NCI-H748 treated with DMSO at 0.1 percent for 48 hours (cell line): ENCODE results near the gene ZDHHC22.
"Not testable (repeated sequence)": the region's sequence is repeated elsewhere in the genome, so short reads cannot be mapped to it uniquely, and the experiment has no call there.

Experiments
- DNase-seq: peaks from one replicate; lab custom pipeline; 2025; lab: John Stamatoyannopoulos, UW

The ZDHHC22 gene, protein sequence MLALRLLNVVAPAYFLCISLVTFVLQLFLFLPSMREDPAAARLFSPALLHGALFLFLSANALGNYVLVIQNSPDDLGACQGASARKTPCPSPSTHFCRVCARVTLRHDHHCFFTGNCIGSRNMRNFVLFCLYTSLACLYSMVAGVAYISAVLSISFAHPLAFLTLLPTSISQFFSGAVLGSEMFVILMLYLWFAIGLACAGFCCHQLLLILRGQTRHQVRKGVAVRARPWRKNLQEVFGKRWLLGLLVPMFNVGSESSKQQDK

GRCh38 chr14:77141214-77142004 is at the start of gene ZDHHC22:
Gene ZDHHC22 (minus strand): TSS chr14:77141791. CDS start chr14:77139738, 2,053 bp downstream.
- DNase-seq, result peak; percentile 35

DNA sequence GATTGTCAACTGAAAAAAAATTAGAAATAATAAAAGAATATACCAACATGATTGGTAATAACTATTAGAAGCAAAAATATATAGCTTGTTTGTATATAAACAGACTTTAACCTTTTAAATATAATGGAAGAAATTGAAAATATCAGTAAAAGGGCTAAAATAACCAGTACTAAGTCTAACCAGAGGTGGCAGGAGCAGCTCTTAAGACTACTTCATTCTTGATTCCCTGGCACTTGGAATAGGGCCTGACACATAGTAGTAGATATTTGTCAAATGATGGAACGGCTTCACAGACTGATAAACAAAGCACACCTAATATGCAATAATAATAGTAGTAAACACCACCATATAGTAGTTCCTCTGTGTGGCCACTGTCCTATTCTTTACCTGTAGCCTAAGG is 49.4 kb upstream of the ZDHHC22 start:
- no peak for DNase-seq

- DNase-seq, result no peak
These were observed 47.9 kb upstream of the ZDHHC22 start for GRCh38 chr14:77189479-77189878.

GRCh38 chr14:77187649-77188012 is 46.0 kb upstream of the ZDHHC22 start:
- no peak for DNase-seq

- DNase-seq, result no peak
These were observed 45.5 kb upstream of the ZDHHC22 start for GRCh38 chr14:77186911-77187648.

DNA sequence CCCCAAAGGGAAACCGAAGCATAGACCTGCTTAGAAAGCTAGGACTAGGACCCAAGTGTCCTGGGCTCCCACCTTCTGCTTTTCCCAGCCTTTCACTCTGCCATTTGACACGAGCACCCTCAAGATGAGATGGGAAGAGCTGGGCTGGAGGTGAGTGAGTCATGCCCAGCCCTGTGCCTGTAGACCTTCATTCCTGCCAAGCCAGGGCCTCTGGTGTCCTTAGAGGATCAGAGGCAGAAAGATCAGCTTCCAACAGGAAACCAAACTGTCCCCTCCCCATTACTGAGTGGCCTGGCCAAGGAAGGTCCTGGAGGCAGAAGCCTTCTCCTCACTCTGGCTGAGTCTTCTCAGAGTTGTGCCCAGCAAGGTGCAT is 43.5 kb upstream of the ZDHHC22 start:
- DNase-seq, result no peak

DNA sequence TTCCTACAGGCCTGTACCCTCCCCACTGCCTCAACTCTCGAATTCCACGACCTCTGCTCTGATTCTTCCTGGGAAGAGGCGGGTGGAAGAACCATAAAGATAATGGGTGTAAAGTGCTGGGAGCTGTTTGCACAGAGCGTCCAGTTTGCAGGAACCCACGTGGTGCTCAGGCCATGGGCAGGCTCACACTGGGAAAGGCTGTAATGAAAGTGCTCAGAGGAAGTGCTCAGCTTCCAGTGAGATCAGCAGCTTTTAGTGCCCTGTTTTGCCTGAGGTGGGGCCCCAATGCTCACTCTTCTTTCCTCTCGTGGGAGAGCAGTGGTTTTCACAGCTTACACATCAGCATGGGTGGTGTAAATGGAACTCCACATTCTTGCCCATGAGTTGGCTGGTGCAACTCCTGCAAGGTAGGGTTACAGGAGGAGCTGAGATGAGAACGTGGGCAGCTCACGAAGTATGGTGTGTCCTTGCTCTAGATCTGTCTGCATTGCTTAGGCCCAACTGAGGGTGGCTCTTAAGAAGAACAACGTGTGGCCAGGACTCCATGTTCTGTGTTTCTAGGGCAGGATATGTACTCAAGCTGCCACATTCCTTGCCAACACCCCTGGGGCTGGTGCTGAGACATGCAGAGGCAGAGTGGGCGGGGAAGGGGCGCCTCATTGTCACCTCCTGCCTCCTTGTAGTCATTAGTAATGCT is 43.0 kb upstream of the ZDHHC22 start:
- no peak for DNase-seq

DNA sequence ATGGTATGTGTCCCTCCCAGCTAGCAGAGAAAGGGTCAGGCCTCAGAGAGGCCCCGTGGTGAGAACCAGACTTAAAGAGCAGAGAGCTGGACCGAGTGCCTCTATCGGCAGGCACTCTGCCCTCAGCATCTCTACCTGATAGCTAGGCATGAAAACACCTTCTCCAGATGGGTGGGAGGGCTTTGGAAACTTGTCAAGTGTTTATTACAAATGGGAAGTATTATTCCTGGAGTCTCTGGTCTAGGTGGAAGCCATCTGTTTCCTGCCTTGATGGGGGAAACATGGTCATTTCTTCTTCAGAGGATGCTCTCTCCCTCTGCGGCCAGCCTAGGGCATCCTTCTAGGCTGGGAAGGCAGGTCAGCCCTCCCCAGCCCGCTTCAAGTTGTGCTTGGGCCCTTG is 42.3 kb upstream of the ZDHHC22 start:
- no peak for DNase-seq

DNA sequence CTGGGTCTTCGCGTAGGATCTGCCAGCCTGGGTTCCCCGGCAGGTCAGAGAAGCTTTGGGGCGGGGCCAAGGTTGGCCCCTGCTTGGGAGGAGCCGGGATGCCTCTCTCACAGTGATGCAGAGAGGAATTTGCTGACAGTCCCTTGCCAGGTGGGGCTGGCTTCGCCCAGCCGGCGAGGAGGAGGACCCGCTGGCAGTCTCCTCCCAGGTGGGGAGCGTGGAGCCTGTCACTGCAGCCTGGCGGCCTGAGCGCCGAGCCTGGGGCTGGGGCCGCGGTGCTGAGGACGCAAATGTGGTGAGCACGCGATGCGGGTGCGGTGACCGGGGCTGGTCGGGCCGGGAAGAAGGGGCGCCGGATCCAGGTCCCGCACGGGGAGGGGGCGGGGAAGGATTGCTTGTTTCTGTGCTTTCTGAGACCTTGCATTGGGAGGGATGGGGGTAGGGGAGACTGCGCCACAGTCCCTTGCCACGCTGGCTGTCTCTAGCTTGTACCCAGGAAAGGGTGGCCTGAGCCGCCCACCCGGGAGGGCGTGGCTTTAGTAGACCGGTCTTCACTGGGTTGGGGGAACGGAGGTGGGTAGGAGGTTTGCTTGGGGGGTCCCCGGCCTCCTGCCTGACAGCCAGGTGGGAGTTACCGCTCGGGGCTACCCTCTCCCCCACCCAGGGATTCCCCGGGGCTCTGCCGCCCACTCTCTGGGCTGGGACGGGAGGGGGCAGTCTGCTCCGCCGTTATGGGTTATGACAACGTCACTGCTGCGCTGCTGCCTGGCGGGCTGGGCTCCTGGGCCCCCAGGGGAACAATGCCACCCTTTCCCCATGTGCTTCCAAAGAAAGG is 40.2 kb upstream of the ZDHHC22 start, which contains the start of gene TMEM63C:
TSS of gene TMEM63C (plus strand) at position 196 of the 835 bp plus-strand sequence. CDS start 37,016 bp downstream, outside the sequence.
- peak; percentile 86 for DNase-seq

GRCh38 chr14:77180726-77181602 is 39.4 kb upstream of the ZDHHC22 start:
- no peak for DNase-seq

DNA sequence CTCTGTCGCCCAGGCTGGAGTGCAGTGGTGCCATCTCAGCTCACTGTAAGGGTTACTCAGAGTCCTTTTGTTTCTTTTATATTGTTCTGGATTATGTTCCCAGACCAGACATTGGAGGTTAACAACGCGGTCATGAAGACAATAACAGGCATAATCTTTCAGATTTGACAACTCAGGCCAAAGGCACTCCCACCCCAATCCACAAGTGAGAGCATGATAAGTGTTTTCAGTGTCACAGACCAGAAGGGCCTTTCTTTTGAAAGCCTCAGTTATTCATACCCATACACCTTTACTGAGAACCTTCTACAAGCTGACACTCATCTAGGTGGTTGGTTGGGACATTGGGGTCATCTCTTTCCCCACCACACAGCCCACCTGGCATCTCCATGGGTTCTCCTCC is 37.1 kb upstream of the ZDHHC22 start:
- no peak for DNase-seq

DNA sequence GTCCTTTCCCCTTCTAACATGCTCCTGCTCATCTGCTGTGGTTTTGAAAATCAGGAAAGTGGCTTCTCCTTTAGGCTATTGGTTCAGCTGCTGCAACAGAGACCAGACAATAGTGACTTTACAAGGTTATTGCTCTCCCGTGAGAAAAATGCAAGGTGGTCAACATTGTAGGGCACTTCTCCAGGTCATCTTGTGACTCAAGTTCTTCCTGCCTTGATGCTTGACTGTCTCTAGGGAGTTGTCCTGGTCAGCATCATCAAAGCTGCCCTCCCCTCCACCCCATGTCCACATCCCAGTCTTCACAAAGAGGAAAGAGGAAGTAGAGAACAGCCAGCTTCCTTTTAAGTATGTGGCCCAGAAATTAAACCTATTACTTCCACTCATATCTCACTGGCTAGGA is 36.1 kb upstream of the ZDHHC22 start:
- no peak for DNase-seq

GRCh38 chr14:77175843-77176242 is 34.3 kb upstream of the ZDHHC22 start:
- no peak for DNase-seq

DNA sequence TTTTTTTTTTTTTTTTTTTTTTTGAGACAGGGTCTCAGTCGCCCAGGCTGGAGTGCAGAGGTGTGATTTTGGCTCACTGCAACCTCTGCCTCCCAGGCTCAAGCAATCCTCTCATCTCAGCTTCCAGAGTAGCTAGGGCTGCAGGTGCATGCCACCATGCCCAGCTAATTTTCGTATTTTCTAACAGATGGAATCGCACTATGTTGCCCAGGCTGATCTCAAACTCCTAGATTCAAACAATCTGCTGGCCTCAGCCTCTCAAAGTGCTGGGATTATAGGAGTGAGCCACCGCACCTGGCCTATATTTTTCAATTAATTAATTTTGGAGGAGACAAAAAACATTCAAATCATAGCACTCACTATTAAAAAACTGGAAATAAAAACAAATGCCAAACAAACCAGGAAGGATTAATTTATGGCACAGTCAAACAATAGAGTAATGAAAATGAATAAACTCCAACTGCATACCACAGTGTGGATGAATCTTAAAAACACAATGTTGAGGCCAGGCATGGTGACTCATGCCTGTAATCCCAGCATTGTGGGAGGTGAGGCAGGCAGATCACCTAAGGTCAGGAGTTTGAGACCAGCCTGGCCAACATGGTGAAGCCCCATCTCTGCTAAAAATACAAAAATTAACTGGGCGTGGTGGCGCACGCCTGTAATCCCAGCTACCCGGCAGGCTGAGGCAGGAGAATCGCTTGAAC is 32.5 kb upstream of the ZDHHC22 start:
- not testable (repeated sequence) for DNase-seq

- DNase-seq, result no peak
These were observed 31.3 kb upstream of the ZDHHC22 start for GRCh38 chr14:77172916-77173315.

- DNase-seq, result no peak
These were observed 28.5 kb upstream of the ZDHHC22 start for GRCh38 chr14:77170045-77170444.

- DNase-seq, result no peak
These were observed 19.4 kb upstream of the ZDHHC22 start for GRCh38 chr14:77161011-77161410.

- no peak for DNase-seq
These were observed 17.3 kb upstream of the ZDHHC22 start for GRCh38 chr14:77158882-77159255.

- no peak for DNase-seq
These were observed 16.7 kb upstream of the ZDHHC22 start for GRCh38 chr14:77158175-77158881.
